GM03348 (cell line): ENCODE results near the gene ZNF688.
"Not testable (repeated sequence)": the region's sequence is repeated elsewhere in the genome, so short reads cannot be mapped to it uniquely, and the experiment has no call there.

ENCODE experiments used
- DNase-seq: peaks from one replicate; pipeline ENCODE4 v3.0.0; 2012; ENCODE audit warnings: low spot score

Gene ZNF688

GRCh38 chr16:30557707-30557956 lies 13.9 kb downstream of the ZNF688 start:
- DNase-seq, result peak; percentile 24

- DNase-seq, result no peak
These were observed 15.4 kb downstream of the ZNF688 start for GRCh38 chr16:30556125-30556473.

- DNase-seq, result no peak
These were observed 16.0 kb downstream of the ZNF688 start for GRCh38 chr16:30555315-30556124.

- no peak for DNase-seq
These were observed 16.8 kb downstream of the ZNF688 start for GRCh38 chr16:30554557-30555314.

GRCh38 chr16:30553393-30553899 lies 18.1 kb downstream of the ZNF688 start:
- no peak for DNase-seq

GRCh38 chr16:30552956-30553355 lies 18.6 kb downstream of the ZNF688 start:
- DNase-seq, result no peak

- no peak for DNase-seq
These were observed 19.7 kb downstream of the ZNF688 start for GRCh38 chr16:30551781-30552180.

- DNase-seq, result no peak
These were observed 22.9 kb downstream of the ZNF688 start for GRCh38 chr16:30548416-30549253.

- no peak for DNase-seq
These were observed 25.4 kb downstream of the ZNF688 start for GRCh38 chr16:30546115-30546514.

- DNase-seq, result no peak
These were observed 28.4 kb downstream of the ZNF688 start for GRCh38 chr16:30543067-30543466.

- DNase-seq, result peak; percentile 63
These were observed 29.8 kb downstream of the ZNF688 start for GRCh38 chr16:30541502-30542329.

GRCh38 chr16:30540916-30541464 lies 30.5 kb downstream of the ZNF688 start:
- DNase-seq, result not testable (repeated sequence)

GRCh38 chr16:30539986-30540526 lies 31.5 kb downstream of the ZNF688 start:
- DNase-seq, result not testable (repeated sequence)

- no peak for DNase-seq
These were observed 32.2 kb downstream of the ZNF688 start for GRCh38 chr16:30539000-30539964.

- not testable (repeated sequence) for DNase-seq
These were observed 35.0 kb downstream of the ZNF688 start for GRCh38 chr16:30536391-30537024.

GRCh38 chr16:30535777-30536190 lies 35.7 kb downstream of the ZNF688 start:
- DNase-seq, result peak; percentile 84

- no peak for DNase-seq
These were observed 36.3 kb downstream of the ZNF688 start for GRCh38 chr16:30535106-30535776.

GRCh38 chr16:30534368-30535105 lies 37.0 kb downstream of the ZNF688 start, which contains the start of gene ZNF747:
Gene ZNF747 (minus strand): TSS chr16:30534858. CDS start chr16:30534679, 179 bp downstream.
- DNase-seq, result peak; percentile 92
